HCT116 (cell line): ENCODE measurements around the gene VASN. TPM values are rescaled to one million over a fixed set of nuclear protein-coding genes. Genes with fewer than 3 reads are reported as not detected.
"Not testable (repeated sequence)": the region's sequence is repeated elsewhere in the genome, so short reads cannot be mapped to it uniquely, and the experiment has no call there.

Source experiments
- ATAC-seq: fragments of 200-7000 bp; cut with Tn5 transposase; 2 replicates; pipeline ENCODE4 v1.9.1; 2020; ENCODE audit warnings: mild to moderate bottlenecking, moderate library complexity
- BruUV-seq: library from RNA; stranded (reverse); fragments of 400-500 nt; replicated peaks from 2 replicates; lab custom pipeline; 2021; lab: Mats Ljungman, UMichigan
- CTCF ChIA-PET: fragments of 300-600 bp; sonication (Branson Sonifier 250); formaldehyde crosslinking; loops from one replicate; lab custom pipeline; 2021; ENCODE audit warnings: antibody characterized with exemption; lab: Charles Lee
- POLR2A ChIA-PET: fragments of 300-600, 350-600 bp; sonication (Branson Sonifier 250); formaldehyde crosslinking; loops from one replicate; lab custom pipeline; 2021; ENCODE audit warnings: antibody characterized with exemption; lab: Charles Lee
- RAD21 ChIA-PET, 2 experiments: fragments of 300-600 bp; sonication (Branson Sonifier 250); formaldehyde crosslinking; loops; one replicate each; lab custom pipeline; 2023; ENCODE audit warnings: low total read pairs in 2 of 2; ENCODE audit not compliant: uncharacterized antibody in 2 of 2, unreplicated experiment in 2 of 2, low non-redundant PET in 1 of 2; lab: Charles Lee
- DNase-seq: peaks from one replicate; pipeline ENCODE4 v3.0.0-alpha.2; 2010; ENCODE audit warnings: low read depth, low spot score
- H2AFZ ChIP-seq: fragments of 200-600 bp; shearing (Covaris generic), sonication (generic); 2 replicates; pipeline ENCODE4 v1.6.1; 2017; ENCODE audit warnings: low read depth, mixed run types, mixed read lengths, antibody characterized with exemption, low read length; ENCODE audit not compliant: poor library complexity, severe bottlenecking
- H3K27ac ChIP-seq: 2 replicates; pipeline ENCODE4 v1.5.1; 2012; ENCODE audit warnings: low read depth, low read length
- H3K27me3 ChIP-seq: fragments of 200-600 bp; sonication (generic); 2 replicates; pipeline ENCODE4 v1.6.1; 2016; ENCODE audit warnings: mixed run types, low read length, mixed read lengths; ENCODE audit not compliant: insufficient read depth
- H3K36me3 ChIP-seq, 2 experiments: fragments of 200-500 bp in 1 of 2; fragments of 200-600 bp in 1 of 2; sonication (Bioruptor generic) in 1 of 2; sonication (generic) in 1 of 2; 2 replicates each; pipeline versions ENCODE4 v1.5.1 to v1.6.1; 2014 to 2016; ENCODE audit warnings: low read length in 2 of 2, inconsistent platforms in 1 of 2, mixed read lengths in 1 of 2, mixed run types in 1 of 2; ENCODE audit not compliant: insufficient read depth in 2 of 2, control insufficient read depth in 1 of 2
- H3K4me1 ChIP-seq, 2 experiments: fragments of 200-600 bp in 1 of 2; sonication (generic) in 1 of 2; 2 replicates each; pipeline versions ENCODE4 v1.5.1 to v1.6.1; 2012 to 2017; ENCODE audit warnings: low read length in 2 of 2, inconsistent platforms in 1 of 2, mild to moderate bottlenecking in 1 of 2, mixed read lengths in 1 of 2, mixed run types in 1 of 2, moderate library complexity in 1 of 2; ENCODE audit not compliant: insufficient read depth in 2 of 2, control insufficient read depth in 1 of 2
- H3K4me2 ChIP-seq: fragments of 200-600 bp; sonication (generic); 2 replicates; pipeline ENCODE4 v1.6.1; 2017; ENCODE audit warnings: mixed run types, low read length, mixed read lengths
- H3K4me3 ChIP-seq, 2 experiments: fragments of 200-600 bp in 1 of 2; sonication (generic) in 1 of 2; replicated peaks in 1 of 2; 2 replicates each; pipeline ENCODE4 v1.5.1; 2011 to 2016; ENCODE audit warnings: low read length in 2 of 2, control low read depth in 1 of 2, low read depth in 1 of 2, mild to moderate bottlenecking in 1 of 2, mixed read lengths in 1 of 2, mixed run types in 1 of 2
- H3K79me2 ChIP-seq: fragments of 200-600 bp; sonication (generic); 2 replicates; pipeline ENCODE4 v1.6.1; 2017; ENCODE audit warnings: mild to moderate bottlenecking, mixed run types, low read length, moderate library complexity, mixed read lengths; ENCODE audit not compliant: insufficient read depth
- H3K9ac ChIP-seq: fragments of 200-600 bp; sonication (generic); 2 replicates; pipeline ENCODE4 v1.6.1; 2016; ENCODE audit warnings: low read length, mixed read lengths
- H3K9me2 ChIP-seq: fragments of 200-600 bp; sonication (generic), shearing (Covaris generic); 2 replicates; pipeline ENCODE4 v1.6.1; 2017; ENCODE audit warnings: mixed run types, mild to moderate bottlenecking, moderate library complexity; ENCODE audit not compliant: insufficient read depth
- H3K9me3 ChIP-seq, 2 experiments: fragments of 200-500 bp in 1 of 2; fragments of 200-600 bp in 1 of 2; sonication (Bioruptor generic) in 1 of 2; sonication (generic) in 1 of 2; 2 replicates each; pipeline ENCODE4 v1.6.1; 2014 to 2017; ENCODE audit warnings: low read length in 2 of 2, mixed read lengths in 2 of 2, inconsistent platforms in 1 of 2, low read depth in 1 of 2, mild to moderate bottlenecking in 1 of 2, mixed run types in 1 of 2, moderate library complexity in 1 of 2; ENCODE audit not compliant: control insufficient read depth in 1 of 2, insufficient read depth in 1 of 2
- H4K20me1 ChIP-seq: fragments of 200-600 bp; sonication (generic), shearing (Covaris generic); 2 replicates; pipeline ENCODE4 v1.6.1; 2017; ENCODE audit warnings: mixed run types, mild to moderate bottlenecking, moderate library complexity; ENCODE audit not compliant: insufficient read depth
- CBX3 ChIP-seq: IDR thresholded peaks from 2 replicates; pipeline ENCODE4 v1.6.1; 2012; ENCODE audit warnings: low read depth
- EZH2 ChIP-seq: fragments of 200-600 bp; sonication (generic); IDR thresholded peaks from 2 replicates; pipeline ENCODE4 v1.6.1; 2017; ENCODE audit warnings: antibody characterized with exemption, mixed run types
- RAD21 ChIP-seq: IDR thresholded peaks from 2 replicates; pipeline ENCODE4 v1.6.1; 2012; ENCODE audit warnings: low read depth, mild to moderate bottlenecking
- SIN3A ChIP-seq: IDR thresholded peaks from 2 replicates; pipeline ENCODE4 v1.6.1; 2012; ENCODE audit warnings: low read depth
- SP1 ChIP-seq: IDR thresholded peaks from 2 replicates; pipeline ENCODE4 v1.6.1; 2012; ENCODE audit warnings: low read depth
- SRF ChIP-seq: IDR thresholded peaks from 2 replicates; pipeline ENCODE4 v1.6.1; 2012; ENCODE audit warnings: low read depth
- intact Hi-C: fragments of 100-400 bp; cut with micrococcal nuclease; formaldehyde crosslinking; loops from 2 replicates; pipeline ENCODE4 v1.10.0; 2022
- total RNA-seq: library from RNA; stranded (reverse); gene quantifications from one replicate; pipeline ENCODE4 v1.2.1, GENCODE V29; 2021; ENCODE audit not compliant: unreplicated experiment
- TF ChIP-seq, protein P1 (sequence below): IDR thresholded peaks from 2 replicates; pipeline ENCODE4 v1.6.1; 2011; ENCODE audit warnings: mild to moderate bottlenecking, low read length, moderate library complexity; ENCODE audit not compliant: insufficient replicate concordance; ENCODE audit errors: extremely low read depth

VASN gene
- total RNA-seq, 1 experiment from 2014 or later, result 6.3 TPM

- Histone ChIP-seq H3K27me3 (no peaks in the 10 kb centered on the region), H4K20me1 (peaks cover 9% of the 10 kb centered on the region; the same call in 1 of the 2 replicates), H3K4me2 (no peak overlapping the region), H3K79me2 (peaks cover 81% of the 10 kb centered on the region), H3K36me3 (peaks cover 8 to 21% of the 10 kb centered on the region in 2 experiments; a peak in 2 of 4 replicates), H3K9me3 (no peaks in the 10 kb centered on the region), H3K4me3 (no peak overlapping the region), H3K27ac (peak overlapping the region; percentile 30; the same call in 1 of the 2 replicates), H3K9me2 (no peaks in the 10 kb centered on the region), H3K4me1 (no peaks in the 10 kb centered on the region), H2AFZ (no peak overlapping the region), H3K9ac (no peak overlapping the region)
- no TSS peak for BruUV-seq
- TF ChIP-seq SRF (no peak), CBX3 (no peak), SIN3A (no peak), SP1 (no peak), RAD21 (no peak), EZH2 (no peak)
- TF ChIP-seq, protein P1, sequence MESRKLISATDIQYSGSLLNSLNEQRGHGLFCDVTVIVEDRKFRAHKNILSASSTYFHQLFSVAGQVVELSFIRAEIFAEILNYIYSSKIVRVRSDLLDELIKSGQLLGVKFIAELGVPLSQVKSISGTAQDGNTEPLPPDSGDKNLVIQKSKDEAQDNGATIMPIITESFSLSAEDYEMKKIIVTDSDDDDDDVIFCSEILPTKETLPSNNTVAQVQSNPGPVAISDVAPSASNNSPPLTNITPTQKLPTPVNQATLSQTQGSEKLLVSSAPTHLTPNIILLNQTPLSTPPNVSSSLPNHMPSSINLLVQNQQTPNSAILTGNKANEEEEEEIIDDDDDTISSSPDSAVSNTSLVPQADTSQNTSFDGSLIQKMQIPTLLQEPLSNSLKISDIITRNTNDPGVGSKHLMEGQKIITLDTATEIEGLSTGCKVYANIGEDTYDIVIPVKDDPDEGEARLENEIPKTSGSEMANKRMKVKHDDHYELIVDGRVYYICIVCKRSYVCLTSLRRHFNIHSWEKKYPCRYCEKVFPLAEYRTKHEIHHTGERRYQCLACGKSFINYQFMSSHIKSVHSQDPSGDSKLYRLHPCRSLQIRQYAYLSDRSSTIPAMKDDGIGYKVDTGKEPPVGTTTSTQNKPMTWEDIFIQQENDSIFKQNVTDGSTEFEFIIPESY, result no peak
- intact Hi-C loops, result no loop called here
- POLR2A ChIA-PET, result no interaction called here
- no peak for ATAC-seq
- RAD21 ChIA-PET, result no interaction called here
- CTCF ChIA-PET, result no interaction called here
- no peak for DNase-seq
Measured at GRCh38 chr16:4342866-4343744, 28.5 kb upstream of the VASN start.

DNA sequence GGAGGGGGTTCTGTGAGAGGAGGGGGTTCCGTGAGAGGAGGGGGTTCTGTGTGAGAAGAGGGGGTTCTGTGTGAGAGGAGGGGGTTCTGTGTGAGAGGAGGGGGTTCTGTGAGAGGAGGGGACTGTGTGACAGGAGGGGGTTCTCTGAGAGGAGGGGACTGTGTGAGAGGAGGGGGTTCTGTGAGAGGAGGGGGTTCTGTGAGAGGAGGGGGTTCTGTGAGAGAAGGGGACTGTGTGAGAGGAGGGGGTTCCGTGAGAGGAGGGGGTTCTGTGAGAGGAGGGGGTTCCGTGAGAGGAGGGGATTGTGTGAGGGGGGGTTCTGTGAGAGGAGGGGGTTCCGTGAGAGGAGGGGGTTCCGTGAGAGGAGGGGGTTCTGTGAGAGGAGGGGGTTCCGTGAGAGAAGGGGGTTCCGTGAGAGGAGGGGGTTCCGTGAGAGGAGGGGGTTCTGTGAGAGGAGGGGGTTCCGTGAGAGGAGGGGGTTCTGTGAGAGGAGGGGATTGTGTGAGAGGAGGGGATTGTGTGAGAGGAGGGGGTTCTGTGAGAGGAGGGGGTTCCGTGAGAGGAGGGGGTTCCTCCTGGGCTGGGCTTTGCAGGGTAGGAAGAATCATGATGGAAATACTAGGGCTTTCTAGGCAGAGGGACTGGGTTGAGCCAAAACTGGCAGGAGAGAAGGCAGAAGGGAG is 27.2 kb upstream of the VASN start:
- Histone ChIP-seq H3K27ac (peak overlapping the region; percentile 17; the same call in 1 of the 2 replicates), H3K79me2 (peaks cover 95% of the 10 kb centered on the region), H3K36me3 (peaks cover 2 to 16% of the 10 kb centered on the region in 2 experiments; a peak in 2 of 4 replicates)
- H3K4me3 ChIP-seq, intact Hi-C loops, H3K9ac ChIP-seq, H3K4me2 ChIP-seq, H3K27me3 ChIP-seq, DNase-seq, POLR2A ChIA-PET, BruUV-seq, H3K9me3 ChIP-seq, RAD21 ChIA-PET, CTCF ChIA-PET, H2AFZ ChIP-seq, H3K9me2 ChIP-seq, H3K4me1 ChIP-seq, H4K20me1 ChIP-seq: not testable (repeated sequence)
- peak; percentile 41; the same call in 1 of the 2 replicates for ATAC-seq
